SU-DHL-6 (cell line): ENCODE data around the gene NR2F2.
"Not testable (repeated sequence)": the region's sequence is repeated elsewhere in the genome, so short reads cannot be mapped to it uniquely, and the experiment has no call there.

Source experiments
- H2AFZ ChIP-seq: fragments of 200-600 bp; sonication (generic); 2 replicates; pipeline ENCODE4 v1.6.1; 2014; ENCODE audit warnings: low read depth, mild to moderate bottlenecking, moderate library complexity, mixed read lengths, antibody characterized with exemption, low read length; ENCODE audit not compliant: severe bottlenecking
- H3F3A ChIP-seq: fragments of 200-600 bp; shearing (Covaris generic); 2 replicates; pipeline ENCODE4 v1.6.0; 2016; ENCODE audit warnings: antibody characterized with exemption, mild to moderate bottlenecking; ENCODE audit not compliant: insufficient read depth
- H3K27ac ChIP-seq: fragments of 200-600 bp; sonication (generic); 2 replicates; pipeline ENCODE4 v1.5.1; 2016; ENCODE audit warnings: low read depth, mild to moderate bottlenecking, low read length, moderate library complexity, mixed read lengths
- H3K27me3 ChIP-seq: fragments of 200-600 bp; sonication (generic), shearing (Covaris generic); 2 replicates; pipeline ENCODE4 v1.6.0; 2014; ENCODE audit warnings: mild to moderate bottlenecking, low read length
- H3K36me3 ChIP-seq: fragments of 200-600 bp; sonication (generic); 2 replicates; pipeline ENCODE4 v1.6.1; 2014; ENCODE audit warnings: mild to moderate bottlenecking, low read length, mixed read lengths
- H3K4me2 ChIP-seq: fragments of 300-600, 200-600 bp; shearing (Covaris generic), sonication (generic); 2 replicates; pipeline ENCODE4 v1.6.0; 2014; ENCODE audit warnings: low read length, low read depth, mild to moderate bottlenecking; ENCODE audit not compliant: poor library complexity, severe bottlenecking
- H3K4me3 ChIP-seq: fragments of 200-600 bp; sonication (generic); 2 replicates; pipeline ENCODE4 v1.5.1; 2014; ENCODE audit warnings: antibody characterized with exemption, low read length, mild to moderate bottlenecking, mixed read lengths; ENCODE audit not compliant: insufficient read depth, poor library complexity, severe bottlenecking
- H3K79me2 ChIP-seq: fragments of 200-600 bp; sonication (generic); 2 replicates; pipeline ENCODE4 v1.6.1; 2014; ENCODE audit warnings: mild to moderate bottlenecking, low read length, moderate library complexity; ENCODE audit not compliant: insufficient read depth
- H3K9ac ChIP-seq: fragments of 200-600 bp; sonication (generic); 2 replicates; pipeline ENCODE4 v1.7.0; 2014; ENCODE audit warnings: mild to moderate bottlenecking, low read length
- H3K9me2 ChIP-seq: fragments of 200-600 bp; sonication (generic); replicated peaks from 2 replicates; pipeline ENCODE4 v1.6.1; 2014; ENCODE audit warnings: low read length; ENCODE audit not compliant: insufficient read depth
- H3K9me3 ChIP-seq: fragments of 200-600 bp; sonication (generic); 2 replicates; pipeline ENCODE4 v1.6.1; 2014; ENCODE audit warnings: low read length, mixed read lengths; ENCODE audit not compliant: insufficient read depth
- H4K20me1 ChIP-seq: fragments of 200-600 bp; sonication (generic); 2 replicates; pipeline ENCODE4 v1.6.1; 2014; ENCODE audit warnings: low read depth, mild to moderate bottlenecking, antibody characterized with exemption, low read length, moderate library complexity, mixed read lengths
- CTCF ChIP-seq: fragments of 200-600 bp; sonication (generic); IDR thresholded peaks from one replicate; pipeline ENCODE4 v1.5.1; 2017; ENCODE audit warnings: antibody characterized with exemption, mild to moderate bottlenecking, low read length, moderate library complexity; ENCODE audit not compliant: insufficient read depth, poor library complexity, severe bottlenecking
- EZH2phosphoT487 ChIP-seq: fragments of 200-600 bp; sonication (generic), shearing (Covaris generic); conservative IDR thresholded peaks from 2 replicates; pipeline ENCODE4 v1.6.1; 2018; ENCODE audit warnings: mild to moderate bottlenecking, antibody characterized with exemption, low read length, moderate library complexity, mixed read lengths

The NR2F2 gene

DNA sequence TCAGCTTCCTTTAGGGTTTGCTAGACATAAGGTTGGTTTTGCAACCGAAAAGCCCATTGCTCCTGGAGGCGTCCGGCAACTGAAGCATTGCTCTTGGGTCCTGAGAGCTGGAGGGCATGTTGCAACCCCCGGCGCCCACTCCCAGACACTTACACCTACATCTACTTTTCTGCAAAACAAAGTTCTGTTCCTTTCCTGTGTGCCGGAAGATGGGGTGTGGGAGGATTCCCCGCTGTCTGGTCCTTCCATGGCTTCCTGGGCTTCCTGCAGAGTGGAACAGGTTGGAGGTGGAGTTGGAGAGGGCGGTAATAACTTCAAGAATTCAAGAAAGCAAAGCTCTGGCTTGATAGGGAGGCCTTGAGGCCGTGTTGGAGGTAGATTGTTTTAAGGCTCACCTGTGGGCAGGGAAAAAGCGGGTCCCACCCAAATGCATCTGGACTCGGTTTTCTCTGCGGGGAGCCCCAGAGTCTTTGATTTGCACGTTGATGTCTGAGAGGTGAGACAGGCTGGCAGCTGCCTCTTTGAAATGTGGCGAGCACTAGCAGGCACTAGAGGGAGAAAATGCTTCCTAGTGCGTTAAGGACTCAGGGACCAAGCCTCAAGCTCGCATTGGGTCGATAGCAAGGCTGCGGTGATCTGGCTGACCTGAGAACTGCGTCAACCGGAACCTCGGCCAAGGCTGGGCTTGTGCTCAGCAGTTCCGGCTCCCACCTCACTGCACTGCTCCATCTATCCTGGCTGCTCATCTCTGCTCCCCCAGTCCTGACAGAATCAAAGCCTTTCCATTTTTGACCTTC, 39.5 kb downstream of the NR2F2 start:
- no peak overlapping the region for H3K27ac ChIP-seq
- no peaks in the 10 kb centered on the region for H3F3A ChIP-seq
- H3K79me2 ChIP-seq, result no peaks in the 10 kb centered on the region
- H2AFZ ChIP-seq, result no peak overlapping the region
- H3K9ac ChIP-seq, result no peak overlapping the region
- no peaks in the 10 kb centered on the region for H3K9me3 ChIP-seq
- no peaks in the 10 kb centered on the region for H3K9me2 ChIP-seq
- H3K27me3 ChIP-seq, result no peaks in the 10 kb centered on the region
- no peaks in the 10 kb centered on the region for H3K36me3 ChIP-seq
- no peak overlapping the region for H3K4me3 ChIP-seq
- no peak for TF ChIP-seq EZH2phosphoT487
- TF ChIP-seq CTCF, result no peak
- no peak overlapping the region for H3K4me2 ChIP-seq
- H4K20me1 ChIP-seq, result no peaks in the 10 kb centered on the region

GRCh38 chr15:96372554-96372953, 42.1 kb downstream of the NR2F2 start:
- Histone ChIP-seq H3F3A (no peaks in the 10 kb centered on the region), H3K9me3 (no peaks in the 10 kb centered on the region), H3K9ac (no peak overlapping the region), H3K4me3 (no peak overlapping the region), H3K27ac (no peak overlapping the region), H3K9me2 (no peaks in the 10 kb centered on the region), H3K4me2 (no peak overlapping the region), H3K79me2 (no peaks in the 10 kb centered on the region), H3K36me3 (no peaks in the 10 kb centered on the region), H4K20me1 (no peaks in the 10 kb centered on the region), H3K27me3 (no peaks in the 10 kb centered on the region), H2AFZ (no peak overlapping the region)
- TF ChIP-seq EZH2phosphoT487, result no peak
- no peak for TF ChIP-seq CTCF

- Histone ChIP-seq H3F3A (no peaks in the 10 kb centered on the region), H3K36me3 (no peaks in the 10 kb centered on the region), H3K27ac (no peak overlapping the region), H3K4me3 (no peak overlapping the region), H3K9me2 (no peaks in the 10 kb centered on the region), H3K79me2 (no peaks in the 10 kb centered on the region), H2AFZ (no peak overlapping the region), H3K27me3 (no peaks in the 10 kb centered on the region), H3K4me2 (no peak overlapping the region), H3K9ac (no peak overlapping the region), H3K9me3 (no peaks in the 10 kb centered on the region), H4K20me1 (no peaks in the 10 kb centered on the region)
- TF ChIP-seq CTCF (no peak), EZH2phosphoT487 (no peak)
These were observed 44.0 kb downstream of the NR2F2 start for GRCh38 chr15:96374499-96374898.

DNA sequence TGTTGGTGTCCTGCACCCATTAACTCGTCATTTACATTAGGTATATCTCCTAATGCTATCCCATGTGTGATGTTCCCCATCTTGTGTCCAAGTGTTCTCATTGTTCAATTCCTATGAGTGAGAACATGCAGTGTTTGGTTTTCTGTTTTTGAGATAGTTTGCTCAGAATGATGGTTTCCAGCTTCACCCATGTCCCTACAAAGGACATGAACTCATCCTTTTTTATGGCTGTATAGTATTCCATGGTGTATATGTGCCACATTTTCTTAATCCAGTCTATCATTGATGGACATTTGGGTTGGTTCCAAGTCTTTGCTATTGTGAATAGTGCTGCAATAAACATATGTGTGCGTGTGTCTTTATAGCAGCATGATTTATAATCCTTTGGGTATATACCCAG, 49.1 kb downstream of the NR2F2 start:
- not testable (repeated sequence) for H2AFZ ChIP-seq, H3F3A ChIP-seq, H3K79me2 ChIP-seq, H3K27me3 ChIP-seq, H3K36me3 ChIP-seq, H3K9me3 ChIP-seq, H3K4me2 ChIP-seq, H3K9ac ChIP-seq, H3K4me3 ChIP-seq, H3K9me2 ChIP-seq, H4K20me1 ChIP-seq, H3K27ac ChIP-seq
